ENCODE results near the gene ASTE1.
A peak's percentile ranks its signal among the peaks of the same experiment; 100 is the strongest.

The ASTE1 gene

DNA sequence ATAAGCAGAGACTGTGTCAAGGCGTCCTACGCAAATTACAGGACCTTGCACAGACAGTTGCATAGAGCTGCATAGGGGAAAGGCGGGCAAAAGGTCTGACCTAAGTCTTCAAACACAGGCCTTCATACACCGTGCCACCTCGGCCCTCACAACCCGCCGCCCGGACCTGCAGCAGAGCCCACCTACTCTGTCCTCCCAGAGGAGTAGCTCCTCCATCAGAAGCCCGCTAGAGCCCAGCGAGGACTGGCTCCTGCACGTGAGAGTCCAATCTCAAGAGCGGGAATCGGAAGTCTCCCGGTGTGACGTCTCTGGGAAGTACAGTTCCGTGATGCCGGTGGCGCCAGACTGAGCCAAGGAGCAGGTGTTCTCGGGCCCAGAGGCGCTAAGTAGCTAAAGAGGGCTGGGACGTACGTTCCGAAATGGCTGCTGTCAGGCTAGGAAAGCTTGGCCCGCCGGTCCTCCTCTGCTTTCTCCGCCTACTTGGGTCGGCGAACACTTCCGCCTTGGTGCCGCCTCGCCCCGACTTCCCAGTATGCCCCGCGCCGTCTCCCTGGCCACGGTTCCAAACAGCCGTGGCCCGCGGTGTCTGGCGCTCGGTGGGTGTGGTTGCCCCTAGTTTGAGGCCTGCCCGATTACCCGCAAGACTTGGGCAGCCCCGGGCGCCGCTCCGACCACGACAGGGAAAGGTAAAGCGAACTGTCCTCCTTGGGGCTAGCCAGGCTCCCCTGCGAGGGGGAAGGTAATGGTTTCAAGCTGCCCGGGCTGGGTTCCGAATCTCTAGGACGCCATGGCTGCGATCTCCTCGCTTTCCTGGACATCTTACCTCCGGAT is at the start of gene ASTE1, which contains the start of gene NEK11:
ASTE1 (minus strand) TSS at position 505 of the 831 bp plus-strand sequence. CDS start 1,519 bp downstream, outside the sequence.
NEK11 (plus strand) TSS at position 557 of the 831 bp plus-strand sequence. CDS start 2,832 bp downstream, outside the sequence.
- DNase-seq (ENCODE audit: low read depth in 1 of 2, low spot score in 1 of 2), result peak; percentile 76 to 85

DNA sequence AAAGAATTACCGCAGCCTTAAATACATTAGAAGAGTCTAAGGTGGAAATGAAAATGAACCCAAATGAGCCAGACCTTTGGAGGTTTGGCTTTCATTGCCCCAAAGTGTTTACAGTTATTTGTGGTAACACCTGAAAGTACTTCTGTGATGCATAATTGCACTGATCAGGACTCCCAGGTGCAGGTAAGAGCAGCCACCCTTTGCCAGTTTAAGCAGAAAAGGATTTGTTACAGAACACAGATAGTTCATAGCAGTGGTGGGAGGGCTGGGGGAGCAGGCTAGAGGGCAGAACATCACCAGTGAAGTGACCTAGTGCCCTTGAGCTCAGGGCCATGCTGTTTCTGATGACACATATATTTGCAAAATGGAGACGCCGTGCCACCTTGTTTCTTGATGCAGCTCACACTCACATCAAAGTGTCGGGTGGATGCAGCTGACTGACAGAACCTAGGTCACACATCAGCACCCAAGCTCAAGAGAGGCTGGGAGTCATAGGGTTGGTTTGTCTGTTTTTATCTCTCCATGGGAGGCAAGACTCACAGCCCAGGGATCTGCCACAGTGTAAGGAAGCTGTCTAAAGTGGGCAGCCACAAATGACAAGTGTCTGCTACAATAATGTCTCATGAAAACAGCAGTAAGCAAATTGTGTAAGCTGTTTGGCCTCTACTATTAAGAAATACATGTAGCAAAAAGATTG is 49.2 kb upstream of the ASTE1 start:
- DNase-seq (ENCODE audit: low read depth in 1 of 2, low spot score in 1 of 2), result no peak

DNA sequence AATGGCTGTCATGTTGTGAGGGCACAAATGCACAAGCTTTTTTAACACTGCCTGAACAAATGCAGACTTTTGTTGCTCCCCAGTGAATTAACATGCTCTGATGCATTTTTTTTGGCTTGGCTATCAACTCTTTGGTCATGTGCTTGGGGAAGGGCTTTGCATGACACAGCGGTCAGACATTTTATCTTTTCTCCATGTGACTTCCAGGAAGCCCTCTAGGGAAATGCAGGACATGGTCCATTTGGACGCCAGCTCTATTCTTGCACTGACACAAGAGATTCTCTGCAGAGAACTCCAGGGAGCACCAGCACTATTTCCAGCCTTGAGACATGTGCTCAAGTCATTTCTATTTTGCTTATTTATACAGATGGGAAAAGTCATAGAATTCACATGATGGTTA is 46.2 kb upstream of the ASTE1 start:
- DNase-seq (ENCODE audit: low read depth in 1 of 2, low spot score in 1 of 2), result no peak

GRCh38 chr3:131072099-131072559 is 45.5 kb upstream of the ASTE1 start:
- no peak for DNase-seq (ENCODE audit: low read depth in 1 of 2, low spot score in 1 of 2)

- DNase-seq (ENCODE audit: low read depth in 1 of 2, low spot score in 1 of 2), result no peak
Measured at GRCh38 chr3:131067983-131068382, 41.4 kb upstream of the ASTE1 start.

DNA sequence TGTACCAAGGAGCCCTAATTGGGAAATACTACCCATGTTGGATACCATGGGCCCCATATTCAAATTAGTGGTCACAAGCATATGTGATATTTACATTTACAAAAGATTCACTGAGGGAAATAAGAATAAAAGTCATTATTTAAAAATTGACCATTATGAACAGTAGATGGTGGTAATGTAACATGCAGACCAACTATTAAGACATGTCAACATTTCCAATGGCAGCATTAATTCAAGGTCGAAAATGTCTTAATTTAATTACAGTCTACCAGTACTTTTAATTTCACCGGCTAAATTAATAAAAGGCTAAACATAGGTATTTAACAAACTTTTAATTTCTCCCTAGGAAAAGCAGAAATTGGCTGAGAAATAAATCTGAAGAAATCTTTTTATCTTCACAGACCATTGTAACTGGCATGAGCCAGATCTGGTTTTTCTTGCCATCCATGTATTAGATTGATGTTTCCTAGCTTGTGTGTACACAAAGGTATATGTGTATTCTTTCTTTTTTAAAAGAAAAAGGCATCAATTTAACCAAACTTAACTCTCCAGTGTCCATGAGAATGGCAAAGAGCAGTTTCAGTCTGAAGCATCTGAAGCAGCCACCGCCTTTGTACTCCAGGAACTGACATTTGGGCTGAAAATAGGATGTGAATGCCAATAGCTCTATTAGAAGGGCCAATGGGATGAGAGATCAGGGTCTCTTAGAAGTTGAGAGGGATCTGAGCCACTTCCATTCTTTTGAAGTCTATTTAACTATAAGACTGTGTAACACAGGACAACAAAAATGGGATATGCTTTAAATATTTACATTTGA is 26.6 kb upstream of the ASTE1 start:
- DNase-seq (ENCODE audit: low read depth in 1 of 2, low spot score in 1 of 2), result no peak

DNA sequence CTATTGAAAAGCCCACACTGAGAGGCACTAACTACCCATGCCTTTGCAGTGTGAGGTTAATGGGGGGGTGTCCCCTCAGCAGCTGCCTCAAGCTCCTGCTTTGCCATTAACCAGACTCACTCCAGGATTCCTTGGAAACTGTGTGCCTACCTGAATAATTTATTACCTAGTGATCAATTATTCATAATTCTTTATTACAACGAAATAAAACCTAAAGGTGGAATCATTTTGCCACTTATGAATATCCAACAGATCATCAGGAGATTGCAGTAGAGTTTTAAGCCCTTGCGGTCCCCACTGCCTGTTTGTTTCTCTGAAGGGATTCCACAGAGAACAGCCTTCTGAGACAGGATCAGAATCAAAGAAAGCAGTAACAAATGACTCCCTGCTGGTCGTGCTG is 23.4 kb upstream of the ASTE1 start:
- no peak for DNase-seq (ENCODE audit: low read depth in 1 of 2, low spot score in 1 of 2)

GRCh38 chr3:131048030-131048429 is 21.4 kb upstream of the ASTE1 start:
- no peak for DNase-seq (ENCODE audit: low read depth in 1 of 2, low spot score in 1 of 2)

- DNase-seq (ENCODE audit: low read depth in 1 of 2, low spot score in 1 of 2), result no peak
Measured at GRCh38 chr3:131047582-131047981, 21.0 kb upstream of the ASTE1 start.

- DNase-seq (ENCODE audit: low read depth in 1 of 2, low spot score in 1 of 2), result peak in 1 of 2 donors; percentile 11
Measured at GRCh38 chr3:131042271-131042985, 15.8 kb upstream of the ASTE1 start.

GRCh38 chr3:131038326-131038725 is 11.7 kb upstream of the ASTE1 start:
- no peak for DNase-seq (ENCODE audit: low read depth in 1 of 2, low spot score in 1 of 2)

- no peak for DNase-seq (ENCODE audit: low read depth in 1 of 2, low spot score in 1 of 2)
Measured at GRCh38 chr3:131036986-131037385, 10.4 kb upstream of the ASTE1 start.

DNA sequence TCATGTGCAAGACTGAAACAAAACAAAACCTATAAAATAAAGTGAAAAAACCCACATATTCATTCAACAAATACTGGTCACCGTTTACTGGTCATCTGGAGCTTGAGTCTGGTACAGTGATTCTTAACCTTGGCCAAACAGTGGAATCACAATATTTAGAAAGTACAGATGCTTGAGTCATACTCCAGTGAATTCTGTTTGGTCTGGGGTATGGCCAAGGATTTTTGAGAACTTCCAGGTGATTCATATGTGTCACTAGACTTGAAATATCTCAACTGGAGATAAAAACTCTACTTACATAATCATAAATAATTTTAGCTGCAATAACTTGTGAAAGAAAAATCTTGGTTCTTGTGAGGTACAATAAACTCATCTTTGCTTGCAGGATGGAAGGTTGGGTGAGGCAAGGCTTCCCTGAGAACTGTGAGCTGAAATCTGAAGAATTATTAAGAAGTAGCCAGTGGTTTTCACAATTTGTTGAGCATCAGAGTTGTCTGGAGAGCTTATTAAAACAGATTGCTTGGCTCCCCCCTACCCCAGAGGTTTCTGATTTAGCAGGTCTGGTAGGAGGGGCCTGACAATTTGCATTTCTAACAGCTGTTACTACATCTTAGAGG is 9.7 kb upstream of the ASTE1 start:
- no peak for DNase-seq (ENCODE audit: low read depth in 1 of 2, low spot score in 1 of 2)

GRCh38 chr3:131033480-131034080 is 7.0 kb upstream of the ASTE1 start:
- peak in 1 of 2 donors; percentile 36 for DNase-seq (ENCODE audit: low read depth in 1 of 2, low spot score in 1 of 2)

DNA sequence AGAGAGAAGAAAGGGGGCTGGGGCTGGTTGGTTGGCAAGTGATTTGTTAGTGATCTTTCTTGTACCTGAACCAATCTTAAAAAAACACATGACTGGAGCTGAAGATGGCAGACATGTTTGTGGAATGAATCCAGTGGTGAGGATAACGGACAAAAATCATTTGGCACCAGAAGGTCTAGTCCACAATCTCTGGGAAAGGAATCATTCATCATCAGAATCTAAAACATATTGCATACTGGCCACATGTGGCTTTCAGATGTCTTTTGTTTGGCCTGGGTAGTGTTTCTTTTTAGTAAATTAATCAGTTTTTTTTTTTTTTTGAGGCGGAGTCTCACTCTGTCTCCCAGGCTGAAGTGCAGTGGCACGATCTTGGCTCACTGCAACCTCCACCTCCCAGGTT is 5.0 kb upstream of the ASTE1 start:
- DNase-seq (ENCODE audit: low read depth in 1 of 2, low spot score in 1 of 2), result no peak

GRCh38 chr3:131028844-131029243 is 2.2 kb upstream of the ASTE1 start:
- DNase-seq (ENCODE audit: low read depth in 1 of 2, low spot score in 1 of 2), result no peak

- DNase-seq (ENCODE audit: low read depth in 1 of 2, low spot score in 1 of 2), result no peak
Measured at GRCh38 chr3:131025539-131025938, 1.1 kb downstream of the ASTE1 start.

DNA sequence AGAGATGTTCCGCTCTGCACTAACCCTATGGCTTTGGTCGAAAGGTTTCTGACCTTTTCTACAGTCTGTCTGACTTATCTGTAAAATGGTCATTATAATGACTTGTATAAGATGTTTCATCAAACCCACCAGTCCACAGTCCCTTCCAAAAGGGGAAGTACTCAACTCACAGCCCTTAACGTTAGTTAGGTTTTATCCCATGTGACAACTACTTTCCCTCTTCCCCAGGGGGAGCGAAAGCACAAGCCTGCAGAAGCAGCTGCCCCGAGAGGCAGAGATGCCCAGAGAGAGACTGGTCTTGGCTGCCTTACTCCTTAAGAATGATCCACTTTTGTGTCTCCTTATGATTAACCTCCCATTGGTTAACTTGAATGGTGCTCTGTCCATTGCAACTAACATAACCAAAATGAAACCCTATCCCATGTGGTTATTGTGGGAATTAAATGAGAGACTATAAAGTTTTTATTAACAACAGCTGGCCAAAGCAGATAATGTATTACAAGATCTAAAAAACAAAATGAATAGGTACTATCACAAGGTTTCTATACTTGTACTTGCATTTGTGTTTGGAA is 6.4 kb downstream of the ASTE1 start:
- no peak for DNase-seq (ENCODE audit: low read depth in 1 of 2, low spot score in 1 of 2)

DNA sequence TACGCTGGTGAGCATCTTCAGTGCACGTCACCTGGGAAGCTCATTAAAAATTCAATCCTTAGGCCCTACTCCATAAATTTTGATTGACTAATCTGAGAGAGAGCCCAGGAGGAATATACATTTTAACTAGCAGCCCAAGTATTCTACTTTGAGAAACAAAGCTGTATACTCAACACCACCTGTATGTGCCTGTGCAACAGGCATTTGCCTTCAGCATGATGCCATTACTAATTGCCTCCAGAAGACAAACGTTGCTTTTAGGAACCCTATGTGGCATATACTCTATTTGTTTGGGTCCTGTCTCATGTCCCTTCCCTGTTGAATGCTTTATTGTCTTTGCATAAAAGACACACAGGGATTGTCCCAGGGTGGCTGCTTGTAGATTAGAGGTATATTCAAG is 7.7 kb downstream of the ASTE1 start:
- DNase-seq (ENCODE audit: low read depth in 1 of 2, low spot score in 1 of 2), result no peak

DNA sequence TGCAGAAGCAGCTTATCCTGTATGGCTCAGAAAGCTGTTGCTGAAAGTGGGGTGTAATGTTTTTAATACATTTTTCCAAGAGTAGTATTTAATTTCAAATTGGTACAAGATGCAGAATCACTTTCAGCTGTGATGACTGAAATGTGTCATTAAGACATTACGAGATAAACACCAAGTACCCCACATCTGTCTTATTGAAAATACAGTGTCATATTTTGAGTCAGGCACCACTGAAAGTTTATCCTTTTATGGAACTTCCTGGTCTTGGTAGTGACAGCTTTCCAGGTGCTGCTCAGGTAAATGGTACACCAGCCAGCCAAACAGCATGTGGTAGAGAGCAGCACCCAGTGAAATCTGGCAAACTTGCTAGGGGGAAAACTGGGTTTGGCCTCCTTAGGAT is 16.9 kb downstream of the ASTE1 start:
- no peak for DNase-seq (ENCODE audit: low read depth in 1 of 2, low spot score in 1 of 2)

Data from activated CD4-positive, alpha-beta T cell treated with anti-CD3 and anti-CD28 coated beads, Interleukin-2, amount 50 U/mL, for 24 hours (primary cell).